GM18507 (cell line): Measurements from ENCODE around the gene TNNI2.

Experiments used
- DNase-seq: peaks from one replicate; pipeline ENCODE4 v3.0.0; 2011; ENCODE audit warnings: low read depth; ENCODE audit not compliant: insufficient read length; ENCODE audit errors: extremely low spot score
- FAIRE-seq: peaks from 2 replicates; lab custom pipeline; 2011; peaks lifted over from hg19 to GRCh38; lab: Jason Lieb, UNC

Gene TNNI2

DNA sequence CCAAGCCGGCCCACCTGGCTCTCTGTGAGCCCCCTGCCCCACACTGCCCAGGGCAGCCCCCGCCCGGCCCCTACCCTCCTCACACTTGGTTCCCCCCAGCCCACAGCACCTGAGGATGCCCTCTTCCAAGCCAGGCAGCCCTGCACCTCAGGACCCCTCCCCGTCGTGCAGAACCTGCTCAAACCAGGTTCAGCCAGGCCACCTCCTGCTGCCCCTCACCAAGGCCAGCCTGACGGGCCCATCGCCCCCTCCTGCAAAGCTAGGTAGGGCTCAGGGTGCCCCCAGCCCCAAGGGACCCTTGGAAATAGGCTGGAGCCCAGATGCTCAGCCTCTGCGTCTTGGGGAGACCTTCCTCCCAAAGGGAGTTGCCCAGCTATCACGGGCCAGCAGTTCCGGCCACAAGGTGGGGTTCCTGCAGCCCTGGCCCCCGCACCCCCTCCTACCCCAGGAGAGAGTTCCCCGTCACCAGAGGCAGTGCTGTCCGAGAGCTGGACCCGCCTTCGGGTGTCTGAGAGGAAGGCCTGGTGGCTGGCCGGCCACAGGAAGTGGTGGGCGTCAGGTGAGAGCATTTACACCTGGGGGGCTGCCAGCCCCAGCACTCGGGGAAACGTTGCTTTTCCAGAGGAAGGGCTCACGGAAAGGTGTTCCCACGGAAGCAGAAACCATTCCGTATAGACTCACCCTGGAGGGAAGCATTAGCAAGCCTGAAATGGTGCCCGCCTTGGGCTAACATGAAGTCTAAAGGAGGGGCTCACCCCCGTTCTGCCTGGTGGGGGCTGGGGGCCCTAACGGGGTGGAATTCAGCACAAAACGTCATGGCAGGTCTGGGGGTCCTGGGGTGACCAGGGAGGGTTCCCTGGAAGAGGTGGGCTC, 7.2 kb upstream of the TNNI2 start:
- no peak for DNase-seq
- FAIRE-seq, result no peak

GRCh38 chr11:1832211-1832919, 6.4 kb upstream of the TNNI2 start:
- no peak for FAIRE-seq
- peak; percentile 51 for DNase-seq

- FAIRE-seq, result no peak
- no peak for DNase-seq
Observed at GRCh38 chr11:1832920-1833295, 5.9 kb upstream of the TNNI2 start.

DNA sequence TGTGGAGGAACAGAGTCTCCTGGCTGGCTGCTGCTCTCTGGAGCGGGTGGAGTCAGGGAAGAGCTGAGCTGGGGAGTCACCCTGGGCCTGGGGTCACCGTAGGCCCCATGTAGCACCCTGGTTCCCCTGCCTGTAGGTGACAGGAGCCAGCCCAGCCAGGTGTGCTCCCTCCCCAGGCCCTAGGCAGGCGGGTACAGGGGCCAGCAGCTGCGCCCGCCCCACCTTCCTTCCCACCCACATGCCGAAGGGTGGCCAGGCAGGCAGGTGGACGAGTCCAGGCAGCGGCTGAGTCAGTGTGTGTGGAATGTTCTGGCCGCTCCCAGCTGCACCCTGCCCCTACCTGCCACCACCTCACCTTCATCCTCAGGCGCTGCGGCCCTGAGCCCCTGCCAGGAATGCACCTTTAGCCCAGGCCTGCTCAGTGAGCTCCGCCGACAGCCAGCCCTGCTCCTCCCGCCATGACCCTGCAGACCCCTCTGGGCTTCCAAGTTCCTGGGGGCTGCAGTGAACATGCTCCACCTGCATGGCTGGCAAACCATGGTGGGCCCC, 4.6 kb upstream of the TNNI2 start:
- no peak for FAIRE-seq
- no peak for DNase-seq

GRCh38 chr11:1834779-1835670, 3.8 kb upstream of the TNNI2 start, which contains the start of gene SYT8:
TSS of gene SYT8 (plus strand) at chr11:1834990. CDS start at chr11:1835106, 116 bp downstream.
- DNase-seq, result no peak
- no peak for FAIRE-seq

GRCh38 chr11:1835671-1836010, 3.1 kb upstream of the TNNI2 start:
- FAIRE-seq (no peak), DNase-seq (no peak)

DNA sequence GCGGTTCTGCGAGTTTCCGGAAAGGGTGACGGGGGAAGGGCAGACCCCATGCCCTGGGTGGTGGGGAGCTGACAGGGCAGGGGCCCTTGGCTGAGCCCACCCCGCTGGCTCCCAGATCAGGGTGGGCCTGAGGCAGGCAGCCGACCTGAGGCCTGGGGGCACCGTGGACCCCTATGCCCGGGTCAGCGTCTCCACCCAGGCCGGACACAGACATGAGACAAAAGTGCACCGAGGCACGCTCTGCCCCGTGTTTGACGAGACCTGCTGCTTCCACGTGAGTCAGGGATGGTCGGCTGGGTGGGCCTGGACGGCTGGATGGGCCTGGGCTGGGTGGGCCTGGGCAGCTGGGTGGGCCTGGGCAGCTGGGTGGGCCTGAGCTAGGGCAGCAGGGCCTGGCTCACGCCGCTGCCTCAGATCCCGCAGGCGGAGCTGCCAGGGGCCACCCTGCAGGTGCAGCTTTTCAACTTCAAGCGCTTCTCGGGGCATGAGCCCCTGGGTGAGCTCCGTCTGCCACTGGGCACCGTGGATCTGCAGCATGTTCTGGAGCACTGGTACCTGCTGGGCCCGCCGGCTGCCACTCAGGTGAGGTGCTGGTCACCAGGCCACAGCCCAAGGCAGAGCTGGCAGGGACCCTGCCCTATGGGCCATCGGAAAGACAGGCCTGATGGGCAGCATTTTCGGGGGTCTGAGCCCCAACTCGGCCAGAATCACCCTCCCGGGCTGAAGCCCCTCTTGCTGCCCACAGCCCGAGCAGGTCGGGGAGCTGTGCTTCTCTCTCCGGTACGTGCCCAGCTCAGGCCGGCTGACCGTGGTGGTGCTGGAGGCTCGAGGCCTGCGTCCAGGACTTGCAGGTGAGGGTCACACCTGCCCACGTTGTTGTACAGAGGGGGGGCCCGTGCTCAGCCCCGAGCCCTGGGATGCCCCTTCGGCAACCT, 2.5 kb upstream of the TNNI2 start:
- no peak for FAIRE-seq
- DNase-seq, result no peak

- peak; percentile 88 for FAIRE-seq
- DNase-seq, result peak; percentile 92
Observed at GRCh38 chr11:1837171-1838076, 1.4 kb upstream of the TNNI2 start.

DNA sequence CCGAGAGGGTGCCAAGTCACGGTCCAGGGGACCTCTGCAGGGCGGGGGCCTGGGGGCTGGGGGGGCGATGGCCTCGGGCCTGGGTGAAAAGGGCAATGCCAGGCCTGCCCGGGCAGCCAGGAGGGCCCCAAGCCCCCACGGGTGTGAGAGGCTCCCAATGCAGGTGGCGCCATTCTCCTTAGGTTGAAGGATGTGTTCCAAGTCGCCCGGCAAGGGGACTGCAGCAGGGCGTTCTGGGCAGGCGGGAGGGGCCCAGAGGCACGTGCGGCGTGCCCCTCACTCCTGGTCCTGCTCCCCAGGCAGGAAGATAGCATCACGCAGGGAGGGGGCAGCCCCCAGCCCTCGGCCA, 730 bp upstream of the TNNI2 start:
- DNase-seq (no peak), FAIRE-seq (no peak)

DNA sequence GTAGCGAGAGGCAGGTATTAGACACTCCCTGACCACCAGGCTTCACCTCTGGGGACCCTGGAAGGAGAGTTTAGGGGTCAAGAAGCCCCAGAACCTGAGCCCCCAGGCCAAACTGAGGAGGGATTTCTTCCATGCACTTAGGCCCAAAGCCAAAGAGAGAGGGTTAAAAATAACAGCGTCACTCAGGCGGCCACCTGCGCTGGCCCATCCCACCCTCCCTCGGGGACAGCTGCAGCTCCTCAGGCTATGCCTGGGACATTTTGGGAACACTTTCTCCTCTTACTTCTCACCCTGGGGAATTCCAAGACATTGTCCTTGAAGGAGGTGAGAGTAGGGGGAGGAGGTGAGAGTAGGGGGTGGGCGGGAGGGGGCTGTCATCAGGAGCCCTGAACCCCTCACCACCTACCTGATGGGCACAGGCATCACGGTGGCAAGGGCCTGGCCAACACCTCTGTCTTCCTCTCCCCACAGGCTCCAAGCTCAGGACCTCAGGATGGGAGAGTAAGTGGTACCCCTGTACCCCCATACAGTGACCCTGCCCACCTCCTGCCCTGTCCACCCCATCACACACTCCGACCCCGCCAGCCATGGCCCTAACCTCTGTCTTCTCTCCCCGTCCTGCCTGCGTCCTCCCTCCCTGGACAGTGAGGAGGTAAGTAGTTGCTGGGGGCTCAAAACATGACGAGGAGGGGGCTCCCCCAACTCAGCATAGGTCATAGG, 583 bp downstream of the TNNI2 start:
- FAIRE-seq, result no peak
- no peak for DNase-seq

DNA sequence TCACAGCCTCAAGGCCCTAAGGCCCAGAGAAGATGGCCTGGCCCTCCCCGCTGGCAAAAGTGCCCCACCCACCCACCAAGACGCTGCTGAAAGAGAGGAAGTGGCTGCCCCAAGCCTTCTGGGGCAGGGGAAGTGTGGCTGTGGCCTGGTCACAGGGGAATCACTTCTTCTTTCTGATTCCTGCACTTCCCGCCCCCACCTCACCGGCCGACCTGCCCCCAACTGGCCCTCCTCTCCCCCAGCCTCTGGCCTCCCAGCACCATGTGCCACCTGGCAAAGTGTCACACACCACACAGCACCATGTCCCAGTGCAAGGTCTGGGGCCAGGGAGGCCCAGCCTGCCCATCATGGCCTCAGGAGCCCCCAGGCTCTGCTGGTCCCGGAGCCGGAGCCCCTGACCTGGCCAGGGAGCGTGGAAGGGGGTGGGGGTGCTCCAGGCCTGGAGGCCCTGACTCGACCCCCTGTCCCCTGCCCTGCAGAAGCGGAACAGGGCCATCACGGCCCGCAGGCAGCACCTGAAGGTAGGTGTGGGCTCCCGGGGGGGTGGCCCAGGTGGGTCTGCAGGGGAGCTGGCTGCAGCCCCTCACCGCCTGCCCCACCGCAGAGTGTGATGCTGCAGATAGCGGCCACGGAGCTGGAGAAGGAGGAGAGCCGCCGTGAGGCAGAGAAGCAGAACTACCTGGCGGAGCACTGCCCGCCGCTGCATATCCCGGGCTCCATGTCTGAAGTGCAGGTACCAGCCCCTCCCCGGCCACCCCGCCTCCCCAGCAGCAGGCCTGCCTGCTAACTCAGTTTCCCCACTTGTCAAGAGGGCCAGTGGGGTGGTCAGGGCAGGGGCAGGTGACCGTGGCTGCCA, 1.4 kb downstream of the TNNI2 start:
- DNase-seq (peak; percentile 53), FAIRE-seq (peak; percentile 89)

- FAIRE-seq (no peak), DNase-seq (no peak)
Observed at GRCh38 chr11:1840780-1841480, 2.1 kb downstream of the TNNI2 start.

GRCh38 chr11:1841511-1842148, 2.8 kb downstream of the TNNI2 start:
- FAIRE-seq, result no peak
- DNase-seq, result no peak

GRCh38 chr11:1842149-1843097, 3.6 kb downstream of the TNNI2 start:
- no peak for FAIRE-seq
- no peak for DNase-seq
